HepG2 (cell line): ENCODE data around the gene SEMA3E. TPM values are rescaled to one million over a fixed set of nuclear protein-coding genes. Genes with fewer than 3 reads are reported as not detected.

Source experiments
- ATAC-seq: fragments of 200-7000 bp; cut with Tn5 transposase; 3 replicates; pipeline ENCODE4 v1.9.1; 2020; ENCODE audit warnings: mild to moderate bottlenecking, moderate library complexity
- BruUV-seq: library from RNA; stranded (reverse); fragments of 400-500 nt; replicated peaks from 2 replicates; lab custom pipeline; 2021; lab: Mats Ljungman, UMichigan
- CTCF ChIA-PET: fragments of 300-600 bp; formaldehyde crosslinking; extraction: SDS; loops from one replicate; lab custom pipeline; 2021; ENCODE audit warnings: low total read pairs, inconsistent platforms, low intra/inter-chr PET ratio; lab: Yijun Ruan, JAX
- POLR2A ChIA-PET: fragments of 350-600 bp; sonication (Branson Sonifier 250); formaldehyde crosslinking; loops from one replicate; lab custom pipeline; 2020; ENCODE audit warnings: antibody characterized with exemption, inconsistent platforms; lab: Yijun Ruan, JAX
- DNase-seq: peaks from one replicate; pipeline ENCODE4 v3.0.0-alpha.2; 2015; ENCODE audit warnings: low spot score
- FAIRE-seq: peaks from 3 replicates; lab custom pipeline; 2011; peaks lifted over from hg19 to GRCh38; lab: Jason Lieb, UNC
- H2AFZ ChIP-seq: one replicate; pipeline ENCODE4 v1.6.1; 2011; ENCODE audit warnings: low read length, inconsistent platforms
- H3K27ac ChIP-seq: fragments of 300-600 bp; 3 replicates; pipeline ENCODE4 v1.8.0; 2011; ENCODE audit warnings: mixed run types, mild to moderate bottlenecking, mixed read lengths, low read length, inconsistent platforms; ENCODE audit not compliant: insufficient read depth; ENCODE audit errors: extremely low read length
- H3K27me3 ChIP-seq, 2 experiments: fragments of 200-600 bp in 1 of 2; 2 replicates in 1 of 2; 3 replicates in 1 of 2; pipeline versions ENCODE4 v1.6.0 to v1.8.0; 2011; ENCODE audit warnings: low read length in 2 of 2, mild to moderate bottlenecking in 2 of 2, moderate library complexity in 2 of 2, inconsistent platforms in 1 of 2; ENCODE audit not compliant: insufficient read depth in 2 of 2, control insufficient read depth in 1 of 2
- H3K36me3 ChIP-seq, 2 experiments: fragments of 200-600 bp in 1 of 2; replicated peaks in 1 of 2; 2 replicates in 1 of 2; 3 replicates in 1 of 2; pipeline versions ENCODE4 v1.5.1 to v1.8.0; 2011; ENCODE audit warnings: low read length in 2 of 2, inconsistent platforms in 1 of 2; ENCODE audit not compliant: insufficient read depth in 2 of 2, control insufficient read depth in 1 of 2
- H3K4me1 ChIP-seq: 2 replicates; pipeline ENCODE4 v1.5.1; 2012; ENCODE audit warnings: low read length, inconsistent platforms; ENCODE audit not compliant: insufficient read depth
- H3K4me2 ChIP-seq: 2 replicates; pipeline ENCODE4 v1.6.0; 2011; ENCODE audit warnings: low read depth, low read length, inconsistent platforms
- H3K4me3 ChIP-seq, 3 experiments: fragments of 200-600 bp in 1 of 3; sonication (generic), shearing (Covaris generic) in 1 of 3; replicated peaks in 1 of 3; 2 replicates each; pipeline ENCODE4 v1.5.1; 2011 to 2016; ENCODE audit warnings: low read length in 3 of 3, inconsistent platforms in 2 of 3, low read depth in 2 of 3, mild to moderate bottlenecking in 2 of 3, control low read depth in 1 of 3, mixed read lengths in 1 of 3; ENCODE audit not compliant: insufficient read depth in 1 of 3
- H3K79me2 ChIP-seq: one replicate; pipeline ENCODE4 v1.6.1; 2011; ENCODE audit warnings: low read length, inconsistent platforms; ENCODE audit not compliant: insufficient read depth
- H3K9ac ChIP-seq: 2 replicates; pipeline ENCODE4 v1.6.0; 2011; ENCODE audit warnings: mild to moderate bottlenecking, low read depth, low read length, inconsistent platforms; ENCODE audit not compliant: insufficient read depth
- H3K9me3 ChIP-seq: 2 replicates; pipeline ENCODE4 v1.5.1; 2012; ENCODE audit warnings: mild to moderate bottlenecking, low read length
- H4K20me1 ChIP-seq: 2 replicates; pipeline ENCODE4 v1.6.0; 2011; ENCODE audit warnings: inconsistent platforms, mild to moderate bottlenecking, low read length, moderate library complexity; ENCODE audit not compliant: insufficient read depth
- CREB1 ChIP-seq, 2 experiments: fragments of 450-650 bp in 1 of 2; IDR thresholded peaks; 2 replicates each; pipeline ENCODE4 v1.6.1; 2016 to 2017; ENCODE audit warnings: control low read depth in 1 of 2, mild to moderate bottlenecking in 1 of 2, missing compliant biosample characterization in 1 of 2, missing genetic modification characterization in 1 of 2
- HOXD1 ChIP-seq: sonication (generic); formaldehyde crosslinking; IDR thresholded peaks from 2 replicates; pipeline ENCODE4 v1.5.0; 2020; ENCODE audit warnings: missing genetic modification reagents
- ISX ChIP-seq: sonication (generic); formaldehyde crosslinking; conservative IDR thresholded peaks from 2 replicates; pipeline ENCODE4 v1.5.0; 2020; ENCODE audit warnings: missing genetic modification reagents
- MAF1 ChIP-seq: sonication (generic); formaldehyde crosslinking; IDR thresholded peaks from 2 replicates; pipeline ENCODE4 v1.5.0; 2020; ENCODE audit warnings: missing genetic modification reagents, borderline replicate concordance
- MTF2 ChIP-seq: sonication (generic); formaldehyde crosslinking; IDR thresholded peaks from 2 replicates; pipeline ENCODE4 v1.5.0; 2020; ENCODE audit warnings: missing genetic modification reagents, borderline replicate concordance
- PHB2 ChIP-seq: fragments of 450-650 bp; IDR thresholded peaks from 2 replicates; pipeline ENCODE4 v1.6.1; 2018; ENCODE audit not compliant: partially characterized antibody
- TAF15 ChIP-seq: fragments of 200-400 bp; formaldehyde crosslinking; IDR thresholded peaks from one replicate; pipeline ENCODE4 v1.6.1; 2018; ENCODE audit warnings: mild to moderate bottlenecking, low read depth, low read length; ENCODE audit not compliant: poor library complexity, severe bottlenecking
- THAP7 ChIP-seq: sonication (generic); formaldehyde crosslinking; IDR thresholded peaks from 2 replicates; pipeline ENCODE4 v1.8.1; 2023; ENCODE audit warnings: mild to moderate bottlenecking, missing genetic modification reagents
- ZNF326 ChIP-seq: sonication (generic); formaldehyde crosslinking; IDR thresholded peaks from 2 replicates; pipeline ENCODE4 v1.4.0; 2020; ENCODE audit warnings: missing genetic modification reagents, borderline replicate concordance
- ZNF354B ChIP-seq: sonication (generic); formaldehyde crosslinking; IDR thresholded peaks from 2 replicates; pipeline ENCODE4 v1.8.0; 2022; ENCODE audit warnings: mild to moderate bottlenecking, missing genetic modification reagents
- ZNF441 ChIP-seq: sonication (generic); formaldehyde crosslinking; IDR thresholded peaks from 2 replicates; pipeline ENCODE4 v1.7.0; 2021; ENCODE audit warnings: missing genetic modification reagents, borderline replicate concordance
- ZNF800 ChIP-seq: sonication (generic); formaldehyde crosslinking; IDR thresholded peaks from 2 replicates; pipeline ENCODE4 v1.4.0; 2020; ENCODE audit warnings: missing genetic modification reagents
- WGBS: methylation state at CpG from one replicate; pipeline ENCODE4 v1.1.6; 2017; ENCODE audit warnings: low lambda C conversion rate; 5-methylcytosine and 5-hydroxymethylcytosine counted together
- in situ Hi-C: cut with HindIII; loops from 2 replicates; pipeline ENCODE4 v1.10.0; 2017; ENCODE audit warnings: low pct_unique_long_range_greater_than_20kb; ENCODE audit not compliant: extremely low pct_ligation_motif_present
- intact Hi-C: fragments of 100-400 bp; cut with micrococcal nuclease; formaldehyde crosslinking; loops from one replicate; pipeline ENCODE4 v1.10.0; 2022; ENCODE audit not compliant: unreplicated experiment
- polyA plus RNA-seq, 8 experiments: library from polyadenylated mRNA; depleted of rRNA in 3 of 8; stranded (reverse) in 7 of 8; unstranded in 1 of 8; fragments of >200 nt; fragmentation: Illumina TruSeq in 4 of 8; extraction: Trizol in 4 of 8; gene quantifications; 2 replicates each; pipeline versions ENCODE4 v1.2.1 to v1.2.3, GENCODE V29; 2011 to 2016; ENCODE audit warnings: low read depth in 4 of 8, missing spikeins in 1 of 8, mixed read lengths in 1 of 8; ENCODE audit not compliant: insufficient read depth in 1 of 8
- total RNA-seq, 5 experiments: library from RNA; depleted of rRNA; stranded (reverse); fragments of >200 nt; fragmentation: Illumina TruSeq; extraction: Trizol; gene quantifications; 2 replicates each; pipeline ENCODE4 v1.2.3, GENCODE V29; 2016; ENCODE audit warnings: low read depth in 1 of 5
- TF ChIP-seq, protein P1 (sequence below): sonication (generic); formaldehyde crosslinking; IDR thresholded peaks from 2 replicates; pipeline ENCODE4 v1.8.0; 2022; ENCODE audit warnings: mild to moderate bottlenecking, missing genetic modification reagents, moderate library complexity
- TF ChIP-seq, protein P2 (sequence below): sonication (generic); formaldehyde crosslinking; conservative IDR thresholded peaks from 2 replicates; pipeline ENCODE4 v1.4.0; 2020; ENCODE audit warnings: mild to moderate bottlenecking, missing genetic modification reagents, moderate library complexity

SEMA3E gene
- total and polyA plus RNA-seq, 2 of the 13 experiments (the other 11 are each of a cell fraction or from before 2014, with no cell fraction given): not detected

- TF ChIP-seq ZNF354B (CRISPR knock-in tag) (no peak), TAF15 (no peak)
Measured at GRCh38 chr7:83321011-83321410, 327.9 kb downstream of the SEMA3E start (continued).

DNA sequence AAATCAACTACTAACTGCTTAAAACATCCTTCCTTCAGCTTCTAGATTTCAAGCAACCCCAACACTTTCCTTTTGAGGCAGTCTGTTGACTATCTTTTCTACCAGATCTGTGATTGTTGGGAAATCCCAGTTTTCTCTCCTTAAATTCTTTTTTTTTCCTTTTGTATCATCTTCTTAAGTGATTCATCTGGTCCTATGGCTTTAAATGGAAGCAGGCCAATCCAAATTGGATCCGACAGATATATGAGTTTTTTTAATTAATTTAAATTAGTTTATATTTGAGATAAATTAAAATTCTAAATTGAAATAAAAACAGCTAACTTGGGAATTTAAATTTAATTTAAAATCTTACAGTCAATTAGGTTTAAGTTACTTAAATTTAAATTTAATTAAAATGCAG lies 335.0 kb downstream of the SEMA3E start:
- ChIA-PET CTCF (no interaction called here), POLR2A (no interaction called here)
- no peaks in the 10 kb centered on the region for H3K36me3 ChIP-seq
- no peaks in the 10 kb centered on the region for H3K79me2 ChIP-seq
- no peaks in the 10 kb centered on the region for H3K27me3 ChIP-seq
- H3K9me3 ChIP-seq: no peaks in the 10 kb centered on the region
- H3K4me3 ChIP-seq: no peak overlapping the region
- DNase-seq: no peak
- no peaks in the 10 kb centered on the region for H3K4me1 ChIP-seq
- no peak for FAIRE-seq
- no peak overlapping the region for H3K27ac ChIP-seq
- WGBS: 45% methylated on average over 1 of the region's 1 CpG
- no peak overlapping the region for H3K4me2 ChIP-seq
- no peak for ATAC-seq
- in situ Hi-C loops (no loop called here), intact Hi-C loops (no loop called here)
- no peaks in the 10 kb centered on the region for H4K20me1 ChIP-seq
- H2AFZ ChIP-seq: no peak overlapping the region
- BruUV-seq: no TSS peak
- TF ChIP-seq ISX (CRISPR knock-in tag): no peak
- TF ChIP-seq, protein P1, sequence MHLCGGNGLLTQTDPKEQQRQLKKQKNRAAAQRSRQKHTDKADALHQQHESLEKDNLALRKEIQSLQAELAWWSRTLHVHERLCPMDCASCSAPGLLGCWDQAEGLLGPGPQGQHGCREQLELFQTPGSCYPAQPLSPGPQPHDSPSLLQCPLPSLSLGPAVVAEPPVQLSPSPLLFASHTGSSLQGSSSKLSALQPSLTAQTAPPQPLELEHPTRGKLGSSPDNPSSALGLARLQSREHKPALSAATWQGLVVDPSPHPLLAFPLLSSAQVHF: no peak
- no peak for TF ChIP-seq MTF2
- TF ChIP-seq MAF1: no peak
- TF ChIP-seq CREB1 (IDR thresholded peaks at IDR 0.05): no peak
- TF ChIP-seq CREB1 (CRISPR knock-in tag; IDR thresholded peaks at IDR 0.05): no peak
- TF ChIP-seq ZNF441 (CRISPR knock-in tag): no peak
- TF ChIP-seq, protein P2, sequence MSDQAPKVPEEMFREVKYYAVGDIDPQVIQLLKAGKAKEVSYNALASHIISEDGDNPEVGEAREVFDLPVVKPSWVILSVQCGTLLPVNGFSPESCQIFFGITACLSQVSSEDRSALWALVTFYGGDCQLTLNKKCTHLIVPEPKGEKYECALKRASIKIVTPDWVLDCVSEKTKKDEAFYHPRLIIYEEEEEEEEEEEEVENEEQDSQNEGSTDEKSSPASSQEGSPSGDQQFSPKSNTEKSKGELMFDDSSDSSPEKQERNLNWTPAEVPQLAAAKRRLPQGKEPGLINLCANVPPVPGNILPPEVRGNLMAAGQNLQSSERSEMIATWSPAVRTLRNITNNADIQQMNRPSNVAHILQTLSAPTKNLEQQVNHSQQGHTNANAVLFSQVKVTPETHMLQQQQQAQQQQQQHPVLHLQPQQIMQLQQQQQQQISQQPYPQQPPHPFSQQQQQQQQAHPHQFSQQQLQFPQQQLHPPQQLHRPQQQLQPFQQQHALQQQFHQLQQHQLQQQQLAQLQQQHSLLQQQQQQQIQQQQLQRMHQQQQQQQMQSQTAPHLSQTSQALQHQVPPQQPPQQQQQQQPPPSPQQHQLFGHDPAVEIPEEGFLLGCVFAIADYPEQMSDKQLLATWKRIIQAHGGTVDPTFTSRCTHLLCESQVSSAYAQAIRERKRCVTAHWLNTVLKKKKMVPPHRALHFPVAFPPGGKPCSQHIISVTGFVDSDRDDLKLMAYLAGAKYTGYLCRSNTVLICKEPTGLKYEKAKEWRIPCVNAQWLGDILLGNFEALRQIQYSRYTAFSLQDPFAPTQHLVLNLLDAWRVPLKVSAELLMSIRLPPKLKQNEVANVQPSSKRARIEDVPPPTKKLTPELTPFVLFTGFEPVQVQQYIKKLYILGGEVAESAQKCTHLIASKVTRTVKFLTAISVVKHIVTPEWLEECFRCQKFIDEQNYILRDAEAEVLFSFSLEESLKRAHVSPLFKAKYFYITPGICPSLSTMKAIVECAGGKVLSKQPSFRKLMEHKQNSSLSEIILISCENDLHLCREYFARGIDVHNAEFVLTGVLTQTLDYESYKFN (CRISPR knock-in tag): no peak
- TF ChIP-seq HOXD1 (CRISPR knock-in tag): no peak
- TF ChIP-seq PHB2: no peak
- no peak for TF ChIP-seq ZNF800 (CRISPR knock-in tag)
- TF ChIP-seq ZNF326 (CRISPR knock-in tag): no peak
- TF ChIP-seq THAP7 (CRISPR knock-in tag): no peak
- H3K9ac ChIP-seq: no peak overlapping the region
